DND-41 (cell line): ENCODE results near the gene SLC39A11.

Source experiments
- CTCF ChIP-seq: IDR thresholded peaks from 2 replicates; pipeline ENCODE4 v1.5.1; 2012; ENCODE audit warnings: borderline replicate concordance, low read length, moderate library complexity, mild to moderate bottlenecking; ENCODE audit not compliant: poor library complexity, severe bottlenecking; ENCODE audit errors: extremely low read depth
- EZH2 ChIP-seq: IDR thresholded peaks from 3 replicates; pipeline ENCODE4 v1.6.1; 2012; ENCODE audit warnings: borderline replicate concordance, low read depth, mild to moderate bottlenecking, moderate library complexity, low read length, inconsistent platforms; ENCODE audit not compliant: severe bottlenecking

- TF ChIP-seq CTCF (no peak), EZH2 (no peak)
These were observed 457.4 kb downstream of the SLC39A11 start for GRCh38 chr17:72635034-72635635.
